Activated naive CD4-positive, alpha-beta T cell treated with anti-CD3 and anti-CD28 coated beads for 36 hours (primary cell): ENCODE measurements around the gene CRAT. TPM values are rescaled to one million over a fixed set of nuclear protein-coding genes. Genes with fewer than 3 reads are reported as not detected.
"Not testable (repeated sequence)": the region's sequence is repeated elsewhere in the genome, so short reads cannot be mapped to it uniquely, and the experiment has no call there.

Experiments used
- CTCF ChIA-PET: fragments of 350-600 bp; sonication (Branson Sonifier 250); formaldehyde crosslinking; loops from one replicate; lab custom pipeline; 2021; ENCODE audit warnings: antibody characterized with exemption; lab: Charles Lee
- DNase-seq: peaks from one replicate; pipeline ENCODE4 v3.0.0-alpha.2; 2020
- H3K27ac Mint-ChIP-seq: one replicate; pipeline ENCODE4 v1.8.0; 2021; ENCODE audit warnings: mild to moderate bottlenecking, mixed read lengths
- H3K27me3 Mint-ChIP-seq: one replicate; pipeline ENCODE4 v1.8.0; 2021; ENCODE audit warnings: low read depth, mixed read lengths
- H3K36me3 Mint-ChIP-seq: one replicate; pipeline ENCODE4 v1.8.0; 2021; ENCODE audit warnings: low read depth, mixed read lengths
- H3K4me1 Mint-ChIP-seq: one replicate; pipeline ENCODE4 v1.8.0; 2021; ENCODE audit warnings: low read depth, mixed read lengths
- H3K4me3 Mint-ChIP-seq: one replicate; pipeline ENCODE4 v1.8.0; 2021; ENCODE audit warnings: mild to moderate bottlenecking, moderate library complexity, mixed read lengths
- H3K9me3 Mint-ChIP-seq: one replicate; pipeline ENCODE4 v1.8.0; 2021; ENCODE audit warnings: mixed read lengths
- intact Hi-C: fragments of 100-400 bp; cut with micrococcal nuclease; formaldehyde crosslinking; loops from one replicate; pipeline ENCODE4 v1.15.1; 2023
- total RNA-seq, 2 experiments: library from RNA; stranded (reverse); gene quantifications; one replicate each; pipeline ENCODE4 v1.2.3, GENCODE V29; 2021

The CRAT gene
- total RNA-seq, 2 experiments from 2014 or later = 15.0 to 15.8 TPM

DNA sequence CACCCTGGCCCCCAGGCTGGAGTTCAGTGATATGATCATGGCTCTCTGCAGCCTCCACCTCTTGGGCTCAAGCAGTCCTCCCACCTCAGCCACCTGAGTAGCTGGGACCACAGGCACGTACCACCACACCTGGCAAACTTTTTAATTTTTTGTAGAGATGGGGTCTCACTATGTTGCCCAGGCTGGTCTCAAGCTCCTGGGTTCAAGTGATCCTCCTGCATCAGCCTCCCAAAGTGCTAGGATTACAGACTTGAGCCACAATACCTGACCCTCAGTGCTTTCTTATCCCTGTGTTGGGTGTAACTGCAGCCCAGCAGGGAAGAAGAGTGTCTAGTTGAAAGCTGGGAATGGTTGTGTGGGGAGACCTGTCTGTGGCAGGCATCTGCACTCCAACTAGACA lies 11.5 kb upstream of the CRAT start:
- DNase-seq = no peak
- H3K4me1 Mint-ChIP-seq = peaks cover 3% of the 10 kb centered on the region
- intact Hi-C loops = no loop called here
- H3K4me3 Mint-ChIP-seq = no peak overlapping the region
- H3K9me3 Mint-ChIP-seq = peaks cover 1% of the 10 kb centered on the region
- CTCF ChIA-PET = interaction anchor here (0.7 to 1.5 kb wide), 5 partner anchors 9 to 30 kb away, joined by 3 to 6 read pairs (median 4); no protein-coding TSS in a partner anchor
- H3K36me3 Mint-ChIP-seq = peaks cover 26% of the 10 kb centered on the region
- no peak overlapping the region for H3K27ac Mint-ChIP-seq
- H3K27me3 Mint-ChIP-seq = no peaks in the 10 kb centered on the region

GRCh38 chr9:129121483-129121882 lies 10.9 kb upstream of the CRAT start:
- intact Hi-C loops = no loop called here
- DNase-seq = no peak
- Mint-ChIP-seq H3K27ac (no peak overlapping the region), H3K27me3 (no peaks in the 10 kb centered on the region), H3K36me3 (peaks cover 26% of the 10 kb centered on the region), H3K4me3 (no peak overlapping the region), H3K9me3 (peaks cover 1% of the 10 kb centered on the region), H3K4me1 (peaks cover 3% of the 10 kb centered on the region)
- CTCF ChIA-PET = interaction anchor here (0.5 to 1.3 kb wide), 4 partner anchors 9 to 505 kb away, joined by 3 to 5 read pairs (median 3); partner anchors contain the start of gene NTMT1

DNA sequence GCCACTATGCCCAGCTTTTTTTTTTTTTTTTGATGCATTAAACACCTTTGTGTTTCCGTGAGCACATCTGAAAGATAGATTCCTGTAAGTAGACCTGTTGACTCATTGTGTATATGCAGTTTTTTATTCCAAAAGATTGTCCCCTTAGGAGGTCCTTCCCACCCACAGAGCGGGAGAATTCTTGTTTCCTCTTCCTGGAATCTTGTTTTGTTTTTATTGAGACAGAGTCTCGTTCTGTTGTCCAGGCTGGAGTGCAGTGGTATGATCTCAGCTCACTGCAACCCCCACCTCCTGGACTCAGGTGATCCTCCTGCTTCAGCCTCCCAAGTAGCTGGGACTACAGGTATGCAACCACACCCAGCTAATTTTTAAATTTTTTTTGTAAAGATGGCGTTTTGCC lies 8.2 kb upstream of the CRAT start:
- CTCF ChIA-PET = interaction anchor here (1.2 kb wide), 1 partner anchor 506 kb away, joined by 3 read pairs; no protein-coding TSS in a partner anchor
- peaks cover 19% of the 10 kb centered on the region for H3K4me1 Mint-ChIP-seq
- no peak for DNase-seq

DNA sequence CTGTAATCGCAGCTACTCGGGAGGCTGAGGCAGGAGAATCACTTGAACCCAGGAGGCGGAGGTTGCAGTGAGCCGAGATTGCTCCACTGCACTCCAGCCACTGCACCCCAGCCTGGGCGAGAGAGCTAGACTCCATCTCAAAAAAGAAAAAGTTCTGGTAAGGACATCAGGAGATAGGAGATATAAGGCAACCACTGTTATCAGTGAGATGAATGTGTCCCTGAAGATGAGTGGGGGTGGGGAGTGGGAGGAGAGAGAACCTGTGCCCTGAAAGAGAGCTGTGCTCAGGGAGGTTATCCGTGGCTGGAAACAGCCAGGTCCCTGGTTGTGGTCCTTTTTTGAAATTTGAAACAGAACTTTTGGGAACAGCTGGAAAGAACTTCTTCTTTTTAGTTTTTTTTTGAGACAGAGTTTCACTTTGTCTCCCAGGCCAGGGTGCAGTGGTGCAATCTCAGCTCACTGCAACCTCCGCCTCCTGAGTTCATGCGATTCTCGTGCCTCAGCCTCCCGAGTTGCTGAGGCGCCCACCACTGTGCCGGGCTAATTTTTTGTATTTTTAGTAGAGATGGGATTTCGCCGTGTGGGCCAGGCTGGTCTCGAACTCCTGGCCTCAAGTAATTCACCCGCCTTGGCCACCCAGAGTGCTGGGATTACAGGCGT lies 3.2 kb upstream of the CRAT start:
- CTCF ChIA-PET = interaction anchor here (1.0 to 1.9 kb wide), 3 partner anchors 18 to 29 kb away, joined by 3 to 4 read pairs (median 3); no protein-coding TSS in a partner anchor
- intact Hi-C loops = loop anchor here (5.0 kb wide), 1 partner anchor 296 kb away; the partner anchor contains the start of gene ENDOG
- peaks cover 1% of the 10 kb centered on the region for H3K9me3 Mint-ChIP-seq
- H3K27me3 Mint-ChIP-seq = no peaks in the 10 kb centered on the region
- no peak for DNase-seq
- H3K4me3 Mint-ChIP-seq = no peak overlapping the region
- H3K4me1 Mint-ChIP-seq = peaks cover 37% of the 10 kb centered on the region
- H3K27ac Mint-ChIP-seq = no peak overlapping the region
- H3K36me3 Mint-ChIP-seq = peaks cover 3% of the 10 kb centered on the region

More for the DNA sequence above, 8.2 kb upstream of the CRAT start:
- peaks cover 1% of the 10 kb centered on the region for H3K9me3 Mint-ChIP-seq
- H3K27me3 Mint-ChIP-seq = no peaks in the 10 kb centered on the region
- peaks cover 22% of the 10 kb centered on the region for H3K36me3 Mint-ChIP-seq
- no peak overlapping the region for H3K27ac Mint-ChIP-seq
- intact Hi-C loops = no loop called here
- no peak overlapping the region for H3K4me3 Mint-ChIP-seq

DNA sequence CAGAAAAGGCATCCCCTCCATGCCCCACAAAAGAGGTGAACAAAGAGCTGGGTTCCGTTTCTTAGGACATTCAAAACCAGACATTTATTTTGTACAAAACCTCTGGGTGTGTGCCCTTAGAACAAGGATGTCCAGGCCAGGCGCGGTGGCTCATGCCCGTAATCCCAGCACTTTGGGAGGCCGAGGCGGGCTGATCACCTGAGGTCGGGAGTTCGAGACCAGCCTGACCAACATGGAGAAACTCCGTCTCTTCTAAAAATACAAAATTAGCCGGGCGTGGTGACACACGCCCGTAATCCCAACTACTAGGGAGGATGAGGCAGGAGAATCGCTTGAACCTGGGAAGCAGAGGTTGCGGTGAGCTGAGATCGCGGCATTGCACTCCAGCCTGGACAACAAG lies 1.9 kb upstream of the CRAT start:
- not testable (repeated sequence) for H3K27me3 Mint-ChIP-seq, H3K9me3 Mint-ChIP-seq, H3K36me3 Mint-ChIP-seq, DNase-seq, H3K27ac Mint-ChIP-seq
- intact Hi-C loops = loop anchor here (5.0 kb wide), 1 partner anchor 295 kb away; the partner anchor contains the start of gene ENDOG
- Mint-ChIP-seq H3K4me3 (peak overlapping the region; percentile 87), H3K4me1 (peaks cover 38% of the 10 kb centered on the region)
- CTCF ChIA-PET = interaction anchor here (0.7 to 2.6 kb wide), 4 partner anchors 9 to 293 kb away, joined by 3 to 8 read pairs (median 4); no protein-coding TSS in a partner anchor

GRCh38 chr9:129111528-129112151 lies 1.0 kb upstream of the CRAT start:
- peak; percentile 47 for DNase-seq
- CTCF ChIA-PET = interaction anchor here (1.0 to 2.6 kb wide), 3 partner anchors 19 to 294 kb away, joined by 3 to 8 read pairs (median 4); no protein-coding TSS in a partner anchor
- peak overlapping the region; percentile 87 for H3K4me3 Mint-ChIP-seq
- no peaks in the 10 kb centered on the region for H3K27me3 Mint-ChIP-seq
- no peaks in the 10 kb centered on the region for H3K9me3 Mint-ChIP-seq
- H3K4me1 Mint-ChIP-seq = peaks cover 38% of the 10 kb centered on the region
- no peaks in the 10 kb centered on the region for H3K36me3 Mint-ChIP-seq
- peak overlapping the region; percentile 93 for H3K27ac Mint-ChIP-seq
- intact Hi-C loops = loop anchor here (1.0 to 5.0 kb wide), 3 partner anchors 29 to 294 kb away; partner anchors contain the start of genes ENDOG and SH3GLB2

- Mint-ChIP-seq H3K27me3 (no peaks in the 10 kb centered on the region), H3K9me3 (no peaks in the 10 kb centered on the region), H3K36me3 (no peaks in the 10 kb centered on the region), H3K4me1 (peaks cover 35% of the 10 kb centered on the region), H3K4me3 (peak overlapping the region; percentile 57), H3K27ac (no peak overlapping the region)
- intact Hi-C loops = loop anchor here (1.0 to 5.0 kb wide), 4 partner anchors 29 to 293 kb away; partner anchors contain the start of genes DOLPP1, ENDOG, MIGA2 and SH3GLB2
- DNase-seq = peak; percentile 12
- CTCF ChIA-PET = interaction anchor here (1.0 kb wide), 1 partner anchor 29 kb away, joined by 3 read pairs; the partner anchor contains the start of gene DOLPP1
Observed at GRCh38 chr9:129109952-129110739, 447 bp downstream of the CRAT start.

- H3K4me3 Mint-ChIP-seq = peak overlapping the region; percentile 54
- H3K27me3 Mint-ChIP-seq = no peaks in the 10 kb centered on the region
- CTCF ChIA-PET = no interaction called here
- peaks cover 29% of the 10 kb centered on the region for H3K4me1 Mint-ChIP-seq
- peak; percentile 28 for DNase-seq
- no peak overlapping the region for H3K27ac Mint-ChIP-seq
- H3K9me3 Mint-ChIP-seq = no peaks in the 10 kb centered on the region
- H3K36me3 Mint-ChIP-seq = no peaks in the 10 kb centered on the region
- intact Hi-C loops = no loop called here
Observed at GRCh38 chr9:129109537-129109903, 1.1 kb downstream of the CRAT start.

DNA sequence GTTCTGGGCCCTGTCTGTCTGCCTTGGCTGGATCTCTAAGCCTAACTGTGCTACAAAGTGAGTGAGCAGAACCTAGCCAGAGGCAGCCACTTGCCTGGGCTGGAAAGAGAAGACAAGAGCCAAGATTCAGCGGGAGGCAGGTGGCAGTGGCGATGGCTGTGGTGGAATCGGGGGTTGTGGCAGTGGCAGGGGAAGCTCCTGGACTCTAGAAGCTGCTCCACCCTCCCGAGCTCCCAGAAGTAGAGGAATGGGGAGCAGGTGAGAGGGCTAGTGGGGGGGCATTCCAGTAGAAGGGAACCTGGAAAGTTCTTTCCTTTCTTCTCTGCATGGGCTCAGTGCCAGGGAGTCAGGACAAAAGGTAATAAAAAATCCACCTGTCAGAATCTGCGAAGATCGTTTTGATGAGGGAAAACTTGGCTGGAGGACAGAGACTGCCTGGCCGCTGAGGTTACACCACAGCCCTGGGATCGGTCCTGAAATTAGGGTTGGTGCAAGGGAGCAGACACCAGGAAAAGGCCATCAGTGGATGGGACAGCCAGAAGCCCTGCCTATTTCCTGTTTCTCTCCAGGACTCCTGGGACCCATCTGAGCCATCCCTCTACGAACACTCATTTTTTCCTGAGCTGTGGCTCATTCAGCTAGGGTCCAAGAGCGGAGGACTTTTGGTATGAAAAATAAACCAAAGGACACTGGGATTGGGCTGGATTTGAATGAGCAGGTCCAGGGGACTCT lies 1.6 kb downstream of the CRAT start:
- intact Hi-C loops = no loop called here
- CTCF ChIA-PET = interaction anchor here (1.0 kb wide), 1 partner anchor 33 kb away, joined by 3 read pairs; no protein-coding TSS in a partner anchor
- Mint-ChIP-seq H3K4me3 (peak overlapping the region; percentile 54), H3K9me3 (no peaks in the 10 kb centered on the region), H3K27me3 (no peaks in the 10 kb centered on the region), H3K36me3 (no peaks in the 10 kb centered on the region), H3K4me1 (peaks cover 23% of the 10 kb centered on the region), H3K27ac (no peak overlapping the region)
- no peak for DNase-seq

DNA sequence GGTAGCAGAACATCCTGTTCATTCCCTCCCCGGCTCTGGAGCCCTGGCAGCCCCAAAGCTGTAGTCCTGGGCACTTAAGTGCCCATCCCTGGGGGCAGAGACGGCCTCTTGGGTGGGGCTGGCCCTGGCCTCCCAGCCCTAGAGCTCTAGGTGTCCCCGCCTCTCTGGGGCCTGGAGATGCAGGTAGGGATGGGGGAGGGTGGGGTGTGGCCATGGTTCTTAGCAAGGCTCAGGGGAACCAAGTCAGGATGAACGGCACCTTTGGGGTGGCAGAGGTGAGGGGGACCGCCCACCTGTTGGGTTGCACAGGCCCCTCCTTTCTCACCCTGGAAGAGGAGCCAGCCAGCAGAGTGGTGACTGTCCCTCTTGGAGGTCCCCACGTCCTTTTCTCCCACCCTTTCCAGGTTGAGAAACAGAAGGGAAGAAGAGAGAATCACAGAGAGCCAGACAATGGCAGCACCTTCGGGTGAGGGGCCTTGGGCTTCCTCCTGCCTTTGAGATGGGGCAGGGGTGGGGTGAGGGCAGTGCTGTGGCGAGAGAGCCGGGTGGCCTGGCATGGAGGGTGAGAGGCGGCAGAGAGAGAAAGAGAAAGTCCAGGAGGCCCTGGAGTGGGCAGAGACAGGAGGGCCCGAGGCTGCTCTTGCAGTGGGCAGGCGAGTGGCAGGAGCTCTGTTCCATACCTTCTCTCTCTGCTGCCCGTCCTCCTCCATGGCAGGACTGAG lies 2.3 kb downstream of the CRAT start:
- H3K4me3 Mint-ChIP-seq = no peak overlapping the region
- intact Hi-C loops = no loop called here

DNA sequence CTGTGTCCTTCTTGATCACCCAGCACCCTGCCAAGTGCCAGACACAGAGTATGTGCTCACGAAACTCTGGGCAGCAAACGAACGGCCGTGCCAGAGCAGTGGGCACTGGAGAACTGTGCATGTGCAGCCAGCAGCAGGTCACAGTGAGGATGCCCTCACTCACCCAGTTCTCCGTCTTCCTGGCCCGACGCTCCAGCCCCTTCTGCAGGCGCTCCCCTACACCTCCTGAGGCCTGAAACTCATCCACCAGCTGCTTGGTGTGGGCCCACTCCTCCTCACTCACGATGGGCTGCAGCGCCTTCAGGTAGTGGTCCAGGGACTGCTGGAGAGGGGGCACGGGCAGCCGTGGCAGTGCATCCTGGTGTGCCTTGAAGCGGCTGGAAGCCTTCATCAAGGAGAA lies 2.9 kb downstream of the CRAT start:
- intact Hi-C loops = no loop called here
- Mint-ChIP-seq H3K4me3 (no peak overlapping the region), H3K27me3 (no peaks in the 10 kb centered on the region), H3K4me1 (peaks cover 14% of the 10 kb centered on the region), H3K36me3 (no peaks in the 10 kb centered on the region), H3K27ac (no peak overlapping the region), H3K9me3 (no peaks in the 10 kb centered on the region)
- DNase-seq = no peak
- CTCF ChIA-PET = no interaction called here

More for the DNA sequence above, 2.3 kb downstream of the CRAT start:
- Mint-ChIP-seq H3K9me3 (no peaks in the 10 kb centered on the region), H3K4me1 (peaks cover 16% of the 10 kb centered on the region), H3K27me3 (no peaks in the 10 kb centered on the region), H3K27ac (no peak overlapping the region), H3K36me3 (no peaks in the 10 kb centered on the region)
- CTCF ChIA-PET = interaction anchor here (1.0 kb wide), 1 partner anchor 34 kb away, joined by 3 read pairs; no protein-coding TSS in a partner anchor
- DNase-seq = no peak
